ENCODE data around the gene KDM5A.

DNA sequence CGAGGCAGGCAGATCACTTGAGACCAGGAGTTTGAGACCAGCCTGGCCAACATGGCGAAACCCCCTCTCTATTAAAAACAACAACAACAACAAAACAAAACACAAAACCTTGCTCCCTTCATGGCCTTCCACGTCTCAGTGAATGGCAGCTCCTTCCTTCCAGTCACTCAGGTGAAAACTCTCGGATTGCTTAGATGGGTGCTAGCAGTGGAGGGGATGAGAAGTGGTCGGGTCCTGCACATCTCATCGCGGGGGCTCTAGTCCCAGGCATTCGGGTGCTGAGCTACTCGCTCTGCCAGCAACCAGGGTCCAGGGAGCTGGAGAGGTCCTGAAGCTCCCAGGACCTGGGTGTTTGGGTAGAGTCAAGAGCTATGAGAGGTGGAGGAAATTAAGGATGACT is 134.2 kb downstream of the KDM5A start:
- TF ChIP-seq JUNB (IDR thresholded peaks at IDR 0.05; ENCODE audit: unreplicated experiment) (no peak), POLR2AphosphoS5 (IDR thresholded peaks at IDR 0.05; ENCODE audit: low read depth) (no peak), EZH2 (IDR thresholded peaks at IDR 0.05; ENCODE audit: low read depth, unreplicated experiment) (no peak), EZH2phosphoT487 (IDR thresholded peaks at IDR 0.05; ENCODE audit: unreplicated experiment) (no peak), ZNF114 (CRISPR knock-in tag; IDR thresholded peaks at IDR 0.05) (no peak), ZNF331 (CRISPR knock-in tag; IDR thresholded peaks at IDR 0.05; ENCODE audit: low read depth) (no peak)
- TF ChIP-seq, protein P1, sequence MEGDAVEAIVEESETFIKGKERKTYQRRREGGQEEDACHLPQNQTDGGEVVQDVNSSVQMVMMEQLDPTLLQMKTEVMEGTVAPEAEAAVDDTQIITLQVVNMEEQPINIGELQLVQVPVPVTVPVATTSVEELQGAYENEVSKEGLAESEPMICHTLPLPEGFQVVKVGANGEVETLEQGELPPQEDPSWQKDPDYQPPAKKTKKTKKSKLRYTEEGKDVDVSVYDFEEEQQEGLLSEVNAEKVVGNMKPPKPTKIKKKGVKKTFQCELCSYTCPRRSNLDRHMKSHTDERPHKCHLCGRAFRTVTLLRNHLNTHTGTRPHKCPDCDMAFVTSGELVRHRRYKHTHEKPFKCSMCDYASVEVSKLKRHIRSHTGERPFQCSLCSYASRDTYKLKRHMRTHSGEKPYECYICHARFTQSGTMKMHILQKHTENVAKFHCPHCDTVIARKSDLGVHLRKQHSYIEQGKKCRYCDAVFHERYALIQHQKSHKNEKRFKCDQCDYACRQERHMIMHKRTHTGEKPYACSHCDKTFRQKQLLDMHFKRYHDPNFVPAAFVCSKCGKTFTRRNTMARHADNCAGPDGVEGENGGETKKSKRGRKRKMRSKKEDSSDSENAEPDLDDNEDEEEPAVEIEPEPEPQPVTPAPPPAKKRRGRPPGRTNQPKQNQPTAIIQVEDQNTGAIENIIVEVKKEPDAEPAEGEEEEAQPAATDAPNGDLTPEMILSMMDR (conservative IDR thresholded peaks at IDR 0.05; ENCODE audit: low read depth in 2 of 2), result no peak
- TF ChIP-seq, protein P2, sequence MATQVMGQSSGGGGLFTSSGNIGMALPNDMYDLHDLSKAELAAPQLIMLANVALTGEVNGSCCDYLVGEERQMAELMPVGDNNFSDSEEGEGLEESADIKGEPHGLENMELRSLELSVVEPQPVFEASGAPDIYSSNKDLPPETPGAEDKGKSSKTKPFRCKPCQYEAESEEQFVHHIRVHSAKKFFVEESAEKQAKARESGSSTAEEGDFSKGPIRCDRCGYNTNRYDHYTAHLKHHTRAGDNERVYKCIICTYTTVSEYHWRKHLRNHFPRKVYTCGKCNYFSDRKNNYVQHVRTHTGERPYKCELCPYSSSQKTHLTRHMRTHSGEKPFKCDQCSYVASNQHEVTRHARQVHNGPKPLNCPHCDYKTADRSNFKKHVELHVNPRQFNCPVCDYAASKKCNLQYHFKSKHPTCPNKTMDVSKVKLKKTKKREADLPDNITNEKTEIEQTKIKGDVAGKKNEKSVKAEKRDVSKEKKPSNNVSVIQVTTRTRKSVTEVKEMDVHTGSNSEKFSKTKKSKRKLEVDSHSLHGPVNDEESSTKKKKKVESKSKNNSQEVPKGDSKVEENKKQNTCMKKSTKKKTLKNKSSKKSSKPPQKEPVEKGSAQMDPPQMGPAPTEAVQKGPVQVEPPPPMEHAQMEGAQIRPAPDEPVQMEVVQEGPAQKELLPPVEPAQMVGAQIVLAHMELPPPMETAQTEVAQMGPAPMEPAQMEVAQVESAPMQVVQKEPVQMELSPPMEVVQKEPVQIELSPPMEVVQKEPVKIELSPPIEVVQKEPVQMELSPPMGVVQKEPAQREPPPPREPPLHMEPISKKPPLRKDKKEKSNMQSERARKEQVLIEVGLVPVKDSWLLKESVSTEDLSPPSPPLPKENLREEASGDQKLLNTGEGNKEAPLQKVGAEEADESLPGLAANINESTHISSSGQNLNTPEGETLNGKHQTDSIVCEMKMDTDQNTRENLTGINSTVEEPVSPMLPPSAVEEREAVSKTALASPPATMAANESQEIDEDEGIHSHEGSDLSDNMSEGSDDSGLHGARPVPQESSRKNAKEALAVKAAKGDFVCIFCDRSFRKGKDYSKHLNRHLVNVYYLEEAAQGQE (IDR thresholded peaks at IDR 0.05; ENCODE audit: unreplicated experiment), result no peak
- TF ChIP-seq, protein P3, sequence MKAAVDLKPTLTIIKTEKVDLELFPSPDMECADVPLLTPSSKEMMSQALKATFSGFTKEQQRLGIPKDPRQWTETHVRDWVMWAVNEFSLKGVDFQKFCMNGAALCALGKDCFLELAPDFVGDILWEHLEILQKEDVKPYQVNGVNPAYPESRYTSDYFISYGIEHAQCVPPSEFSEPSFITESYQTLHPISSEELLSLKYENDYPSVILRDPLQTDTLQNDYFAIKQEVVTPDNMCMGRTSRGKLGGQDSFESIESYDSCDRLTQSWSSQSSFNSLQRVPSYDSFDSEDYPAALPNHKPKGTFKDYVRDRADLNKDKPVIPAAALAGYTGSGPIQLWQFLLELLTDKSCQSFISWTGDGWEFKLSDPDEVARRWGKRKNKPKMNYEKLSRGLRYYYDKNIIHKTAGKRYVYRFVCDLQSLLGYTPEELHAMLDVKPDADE (IDR thresholded peaks at IDR 0.05), result no peak
